IPS DF 4.7 (cell line): Measurements from ENCODE around the gene SPRED3.
A peak's percentile ranks its signal among the peaks of the same experiment; 100 is the strongest.

Experiments
- DNase-seq: peaks from one replicate; pipeline ENCODE4 v3.0.0-alpha.2; 2013; ENCODE audit warnings: low spot score; ENCODE audit errors: extremely low read depth

The SPRED3 gene

DNA sequence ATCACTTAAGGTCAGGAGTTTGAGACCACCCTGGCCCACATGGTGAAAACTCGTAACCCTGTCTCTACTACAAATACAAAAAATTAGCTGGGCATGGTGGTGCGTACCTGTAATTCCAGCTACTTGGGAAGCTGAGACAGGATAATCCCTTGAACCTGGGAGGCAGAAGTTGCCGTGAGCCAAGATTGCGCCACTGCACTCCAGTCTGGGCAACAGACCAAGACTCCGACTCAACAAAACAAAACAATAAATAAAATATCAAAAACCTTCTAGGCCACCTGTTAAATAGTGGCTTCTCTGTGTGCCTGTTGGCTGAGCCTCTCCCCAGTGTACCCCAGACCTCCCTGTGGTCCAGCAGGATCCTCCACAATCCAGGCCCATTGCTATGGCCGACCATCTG lies 17.4 kb upstream of the SPRED3 start:
- DNase-seq, result no peak

DNA sequence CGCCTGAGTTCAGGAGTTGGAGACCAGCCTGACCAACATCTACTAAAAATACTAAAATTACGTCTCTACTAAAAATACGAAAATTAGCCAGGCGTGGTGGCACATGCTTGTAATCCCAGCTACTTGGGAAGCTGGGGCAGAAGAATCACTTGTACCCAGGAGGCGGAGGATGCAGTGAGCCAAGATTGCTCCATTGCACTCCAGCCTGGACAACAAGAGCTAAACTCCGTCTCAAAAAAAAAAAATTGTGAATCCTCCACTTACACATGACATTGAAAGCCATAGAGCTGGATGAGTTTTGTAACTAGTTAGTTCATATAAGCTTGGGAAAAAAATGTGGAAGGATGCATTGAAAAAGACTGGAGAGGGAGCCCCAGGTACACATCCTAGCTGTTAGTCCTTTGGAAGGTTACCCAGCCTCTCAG lies 14.6 kb upstream of the SPRED3 start:
- no peak for DNase-seq

DNA sequence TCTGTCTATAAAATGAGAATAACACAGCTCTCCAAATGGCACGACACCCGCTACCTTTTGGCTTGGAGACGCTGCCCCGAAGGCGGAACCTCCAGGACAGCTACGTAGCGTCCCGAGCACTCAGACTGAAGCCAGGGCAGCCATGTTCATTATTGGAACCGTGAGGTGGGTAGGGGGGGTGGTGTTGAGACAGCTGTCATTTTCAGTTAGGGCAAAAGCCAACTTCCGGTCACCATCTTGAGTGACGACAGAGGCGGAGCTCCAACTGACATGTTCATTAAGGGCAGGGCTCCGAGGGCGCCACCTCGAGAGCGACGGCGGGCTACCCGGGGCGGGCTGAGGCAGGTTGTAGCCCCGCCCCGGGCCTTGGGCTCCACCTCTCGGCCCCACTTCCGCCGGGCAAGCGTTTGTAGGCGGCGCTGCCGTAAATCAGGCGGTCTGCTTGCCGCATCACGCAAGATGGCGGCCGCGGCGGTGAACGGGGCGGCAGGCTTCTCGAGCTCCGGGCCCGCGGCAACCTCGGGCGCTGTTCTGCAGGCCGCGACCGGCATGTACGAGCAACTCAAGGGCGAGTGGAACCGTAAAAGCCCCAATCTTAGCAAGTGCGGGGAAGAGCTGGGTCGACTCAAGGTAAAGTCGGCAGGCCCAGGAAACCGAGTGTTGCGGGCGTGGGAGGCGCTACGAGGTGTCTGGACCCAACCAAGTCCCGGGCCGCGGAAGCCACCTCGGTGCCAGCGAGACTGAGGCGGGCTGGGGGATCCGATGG lies 14.0 kb upstream of the SPRED3 start, which contains the start of gene PSMD8:
Gene PSMD8 (plus strand): TSS at position 240 of the 766 bp plus-strand sequence. CDS start 31 bp downstream, at position 271.
- peak; percentile 98 for DNase-seq

DNA sequence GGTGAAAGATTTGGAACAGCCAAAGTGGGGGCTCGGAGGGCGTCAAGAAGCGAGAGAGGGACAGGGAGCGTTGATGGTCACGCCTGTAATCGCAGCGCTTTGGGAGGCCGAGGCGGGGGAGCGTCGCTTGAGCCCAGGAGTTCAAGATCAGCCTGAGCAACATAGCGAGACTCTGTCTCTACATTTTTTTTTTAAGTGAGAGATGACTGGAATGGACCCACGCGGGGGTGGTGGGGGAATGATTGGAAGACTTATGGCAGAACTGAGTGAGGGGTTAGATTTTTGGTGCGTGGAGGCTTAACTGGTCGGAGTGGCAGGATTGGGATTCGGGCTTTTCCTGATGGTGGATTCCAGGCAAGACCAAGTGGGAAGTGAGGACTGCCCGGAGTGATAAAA lies 13.4 kb upstream of the SPRED3 start:
- no peak for DNase-seq

DNA sequence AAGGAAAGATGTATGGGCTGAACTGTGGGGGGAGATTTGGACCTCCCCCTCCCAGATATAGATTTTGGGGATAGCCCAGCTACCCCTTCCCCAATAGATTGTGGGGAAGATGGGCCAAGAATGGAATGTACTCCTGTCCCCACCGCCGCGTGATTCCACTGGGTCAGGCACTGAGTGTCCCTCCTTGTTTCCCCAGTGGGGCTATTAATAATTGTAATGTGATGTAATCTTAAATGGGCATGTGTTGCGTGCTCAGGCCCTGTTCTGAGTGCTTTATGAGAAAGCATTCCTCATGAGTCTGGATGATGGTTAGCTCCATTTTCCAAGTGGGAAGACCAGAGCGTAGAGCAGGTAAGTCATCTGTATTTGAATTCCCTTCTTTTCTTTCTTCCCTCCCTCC lies 12.7 kb upstream of the SPRED3 start:
- no peak for DNase-seq

DNA sequence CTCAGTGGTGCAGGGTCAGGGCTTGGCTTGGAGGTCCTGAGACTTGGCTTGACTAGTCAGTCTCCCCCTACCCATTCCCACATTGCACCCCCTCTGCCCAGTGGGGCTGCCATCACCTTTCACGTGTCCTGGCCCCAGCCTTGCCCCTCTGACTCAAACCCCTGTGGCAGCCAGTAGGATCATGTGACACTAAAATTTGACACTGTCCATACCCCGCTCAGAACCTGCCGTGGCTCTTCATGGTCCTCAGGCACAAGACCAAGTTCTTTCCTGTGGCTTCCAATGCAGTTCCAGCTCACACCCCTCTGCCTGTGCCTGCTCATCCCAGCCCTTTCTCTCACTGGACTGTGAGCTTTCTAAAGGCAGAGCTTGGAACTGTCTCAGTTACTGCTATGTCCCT lies 11.9 kb upstream of the SPRED3 start:
- no peak for DNase-seq

DNA sequence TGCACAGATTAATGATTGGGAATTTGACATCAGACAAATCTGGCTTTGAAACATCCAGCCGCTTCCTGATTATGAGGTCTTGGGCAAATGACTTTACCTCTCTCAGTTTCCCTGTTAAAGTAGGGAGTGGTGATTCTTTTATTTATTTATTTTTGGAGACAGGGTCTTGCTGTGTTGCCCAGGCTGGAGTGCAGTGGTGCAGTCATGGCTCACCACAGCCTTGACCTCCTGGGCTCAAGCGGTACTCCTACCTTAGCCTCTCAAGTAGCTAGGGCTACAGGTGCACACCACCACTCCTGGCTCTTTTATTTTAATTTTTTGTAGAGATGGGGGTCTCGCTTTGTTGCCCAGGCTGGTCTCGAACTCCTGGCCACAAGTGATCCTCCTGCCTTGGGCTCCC lies 11.4 kb upstream of the SPRED3 start:
- DNase-seq, result no peak

DNA sequence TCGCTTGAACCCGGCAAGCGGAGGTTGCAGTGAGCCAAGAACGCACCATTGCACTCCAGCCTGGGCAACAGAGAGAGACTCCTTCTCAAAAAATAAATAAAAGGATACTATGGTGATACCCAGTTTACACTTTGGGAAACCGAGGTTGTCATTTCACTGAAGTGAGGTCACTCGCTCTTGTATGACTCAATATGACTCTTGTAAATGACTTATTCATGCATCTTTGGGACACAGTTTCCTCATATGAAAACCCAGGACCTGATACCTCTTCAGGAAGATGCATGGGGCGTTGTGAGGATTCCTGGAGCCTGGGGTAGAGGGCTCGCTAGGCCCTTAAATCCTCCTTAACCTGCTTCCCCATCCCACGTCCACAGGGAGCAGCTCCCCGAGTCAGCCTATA lies 9.6 kb upstream of the SPRED3 start:
- no peak for DNase-seq

DNA sequence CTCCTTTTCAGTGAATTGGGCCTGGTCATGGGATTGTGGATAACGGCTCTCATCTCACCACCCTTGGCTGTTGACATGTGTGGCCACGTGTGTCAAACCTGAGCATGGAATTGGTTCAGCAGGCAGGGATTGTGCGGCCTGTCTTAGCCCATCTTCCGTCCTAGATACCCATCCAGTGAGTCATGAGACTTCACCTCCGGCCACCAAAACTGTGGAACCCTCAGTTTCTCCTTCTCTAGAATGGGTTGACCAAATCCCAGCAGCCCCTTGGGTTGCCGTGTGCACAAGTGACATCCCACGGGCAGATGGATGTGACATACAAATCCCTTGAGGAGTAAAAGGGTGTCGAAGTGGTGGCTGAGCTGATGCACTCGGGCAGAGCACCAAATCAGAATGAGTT lies 7.4 kb upstream of the SPRED3 start:
- DNase-seq, result no peak

DNA sequence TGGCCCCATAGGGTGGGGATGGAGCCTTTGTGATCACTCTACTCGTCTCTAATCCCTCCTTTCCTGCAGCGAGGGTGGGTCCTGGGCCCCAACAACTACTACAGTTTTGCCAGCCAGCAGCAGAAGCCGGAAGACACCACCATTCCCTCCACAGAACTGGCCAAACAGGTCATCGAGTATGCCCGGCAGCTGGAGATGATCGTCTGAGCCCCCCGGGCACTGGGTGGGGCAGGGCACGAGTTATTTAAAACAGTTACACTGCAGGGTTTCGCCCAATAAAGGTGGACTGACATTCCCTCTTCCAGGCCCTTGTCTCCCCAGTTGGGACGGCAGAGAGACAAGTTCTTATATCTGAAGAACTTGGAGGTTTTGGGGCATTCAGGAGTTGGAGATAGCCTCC lies 5.3 kb upstream of the SPRED3 start:
- DNase-seq, result no peak

DNA sequence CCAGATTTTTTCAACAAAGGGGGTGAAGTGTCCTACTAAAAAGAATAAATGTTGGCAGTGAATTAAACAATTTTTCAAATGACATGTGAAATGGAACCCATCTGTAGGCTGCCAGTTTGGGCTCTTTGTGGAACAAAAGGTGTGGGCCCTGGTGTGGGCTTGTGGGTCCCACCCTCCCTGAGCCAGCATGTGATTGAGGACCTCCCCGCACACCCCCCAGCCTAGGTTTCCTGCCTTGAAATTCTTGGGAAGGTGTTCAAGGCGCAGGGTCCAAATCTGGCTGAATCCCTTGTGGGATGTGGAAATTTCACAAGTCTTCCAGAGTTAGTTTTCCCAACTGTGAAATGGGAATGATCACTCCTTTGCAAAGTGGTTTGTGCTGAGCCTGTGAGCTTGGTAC lies 4.8 kb upstream of the SPRED3 start:
- no peak for DNase-seq

DNA sequence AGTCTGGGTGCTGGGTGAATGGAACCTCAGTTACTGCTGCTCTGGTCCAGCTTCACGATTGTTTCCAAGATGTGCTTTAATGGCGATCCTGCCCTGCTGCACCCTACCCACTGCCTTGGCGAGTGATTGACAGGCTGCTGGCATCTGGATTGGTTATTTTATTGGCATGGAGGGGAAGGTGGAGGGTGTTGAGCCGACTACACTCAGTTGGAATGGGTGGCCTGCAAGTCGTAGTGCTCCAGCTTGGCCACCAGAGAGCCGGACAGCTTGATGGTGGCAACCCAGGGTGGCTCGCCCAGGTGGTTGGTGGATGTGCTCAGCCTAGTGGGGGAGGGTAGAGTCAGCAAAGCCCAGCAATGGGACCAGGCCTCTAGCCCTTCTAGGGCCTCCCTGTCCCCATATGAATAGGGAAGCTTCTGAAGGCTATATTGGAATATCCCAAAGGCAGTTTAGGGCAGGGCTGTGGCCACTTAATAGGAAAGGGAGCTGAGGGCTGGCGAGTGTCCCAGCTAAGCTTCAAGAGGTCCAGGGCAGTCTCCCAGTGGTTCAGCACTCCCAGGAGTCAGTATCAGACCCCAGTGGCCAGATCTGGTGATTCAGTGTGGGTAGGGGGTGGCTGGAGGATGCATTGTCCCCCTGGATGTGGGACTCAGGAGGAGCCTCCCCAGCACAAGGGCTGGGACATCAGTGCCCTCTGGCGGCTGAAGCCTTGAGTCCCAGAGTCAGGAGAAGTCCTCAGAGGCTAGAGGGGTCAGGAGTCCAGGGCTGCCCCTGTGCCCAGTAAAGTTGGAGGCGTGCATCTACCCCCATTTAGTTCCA lies 4.1 kb upstream of the SPRED3 start:
- DNase-seq, result no peak

DNA sequence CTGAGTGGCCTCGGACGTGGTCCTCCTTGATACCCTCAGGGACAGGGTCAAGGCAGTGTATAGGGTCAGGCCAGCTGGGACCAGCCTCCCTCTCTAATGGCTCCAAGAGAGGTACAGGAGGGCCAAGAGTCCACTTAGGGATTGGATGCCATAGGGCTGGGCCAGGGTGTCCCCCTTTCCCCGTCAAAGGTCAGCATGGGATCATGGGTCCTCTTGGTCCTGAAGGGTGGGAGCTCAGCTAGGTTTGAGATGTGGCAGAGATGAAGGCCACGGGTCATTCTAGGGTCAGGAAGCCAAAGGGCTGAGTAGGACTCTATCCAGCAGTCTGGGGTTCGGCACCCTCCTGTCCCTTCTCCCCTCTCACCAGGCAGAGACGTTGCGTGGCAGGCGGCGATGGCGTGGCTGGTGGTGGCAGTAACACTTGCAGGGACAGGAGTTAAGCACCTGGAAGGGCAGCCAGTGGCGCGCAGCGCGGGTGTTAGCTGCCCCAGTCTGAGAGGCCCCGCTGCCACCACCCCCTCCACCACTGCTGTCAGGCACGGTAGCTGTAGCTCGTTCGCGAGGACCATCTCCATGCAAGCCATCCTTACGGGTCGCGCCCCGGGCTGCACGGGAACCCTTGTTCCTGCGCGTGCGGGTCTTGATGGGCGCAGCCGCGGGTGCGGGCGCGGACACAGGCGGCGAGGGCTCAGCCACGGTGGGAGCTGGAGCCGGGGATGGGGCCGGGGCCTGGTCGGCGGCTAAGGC lies 3.3 kb upstream of the SPRED3 start:
- no peak for DNase-seq

DNA sequence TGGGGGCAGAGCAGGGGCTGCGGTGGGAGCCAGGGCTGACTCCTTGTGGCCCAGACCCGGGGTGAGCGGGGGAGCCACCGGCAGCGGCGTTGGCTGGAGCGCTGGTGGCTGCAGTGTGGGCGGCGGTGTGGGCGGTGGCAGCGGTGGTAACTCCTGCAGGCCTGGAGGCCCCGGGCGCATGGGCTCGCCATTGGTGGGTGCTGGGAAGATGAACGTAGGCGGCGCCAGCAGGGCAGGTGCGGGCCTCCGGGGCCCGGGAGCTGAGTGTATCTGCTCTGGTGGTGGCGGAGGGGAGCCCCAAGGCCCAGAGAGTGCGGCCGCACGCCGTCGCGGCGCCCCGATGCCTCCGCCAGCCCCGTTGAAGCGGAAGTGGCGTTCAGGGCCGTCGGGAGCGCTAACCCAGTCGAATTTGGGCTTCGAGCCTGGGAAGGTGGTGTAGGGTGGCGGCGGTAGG lies 2.7 kb upstream of the SPRED3 start:
- no peak for DNase-seq

DNA sequence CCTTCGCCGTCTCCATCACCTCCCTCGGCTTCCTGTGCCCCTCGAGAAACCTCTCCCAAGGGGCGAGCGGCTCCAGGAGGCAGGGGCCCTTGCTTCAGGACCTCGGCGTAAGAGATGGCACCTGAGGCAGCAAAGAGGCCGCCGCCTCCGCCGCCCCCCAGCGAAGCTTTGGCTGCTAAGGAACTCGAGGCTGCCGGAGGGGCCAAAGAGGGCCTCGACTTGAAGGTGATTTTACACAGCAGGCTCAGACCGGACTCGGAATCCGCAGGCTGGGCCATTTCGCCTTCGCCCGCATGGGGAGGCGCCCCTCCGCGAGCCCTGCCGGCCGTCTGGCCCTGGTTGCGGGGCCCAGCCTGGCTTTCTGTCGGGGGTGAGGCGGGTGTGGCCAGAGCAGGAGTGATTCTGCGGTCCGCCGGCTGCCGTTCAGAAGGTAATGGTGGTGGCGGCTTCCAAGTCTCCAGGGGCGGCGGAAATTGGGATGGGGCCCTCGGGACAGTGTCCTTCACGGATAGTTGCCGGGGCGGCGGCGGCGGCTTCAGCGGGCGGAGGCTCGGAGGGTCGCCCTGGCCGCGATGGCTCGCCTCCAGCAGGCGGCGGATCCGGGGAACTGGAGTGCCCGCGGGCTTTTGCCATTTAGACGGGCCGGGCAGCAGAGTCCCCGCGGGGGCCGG lies 2.1 kb upstream of the SPRED3 start:
- no peak for DNase-seq

DNA sequence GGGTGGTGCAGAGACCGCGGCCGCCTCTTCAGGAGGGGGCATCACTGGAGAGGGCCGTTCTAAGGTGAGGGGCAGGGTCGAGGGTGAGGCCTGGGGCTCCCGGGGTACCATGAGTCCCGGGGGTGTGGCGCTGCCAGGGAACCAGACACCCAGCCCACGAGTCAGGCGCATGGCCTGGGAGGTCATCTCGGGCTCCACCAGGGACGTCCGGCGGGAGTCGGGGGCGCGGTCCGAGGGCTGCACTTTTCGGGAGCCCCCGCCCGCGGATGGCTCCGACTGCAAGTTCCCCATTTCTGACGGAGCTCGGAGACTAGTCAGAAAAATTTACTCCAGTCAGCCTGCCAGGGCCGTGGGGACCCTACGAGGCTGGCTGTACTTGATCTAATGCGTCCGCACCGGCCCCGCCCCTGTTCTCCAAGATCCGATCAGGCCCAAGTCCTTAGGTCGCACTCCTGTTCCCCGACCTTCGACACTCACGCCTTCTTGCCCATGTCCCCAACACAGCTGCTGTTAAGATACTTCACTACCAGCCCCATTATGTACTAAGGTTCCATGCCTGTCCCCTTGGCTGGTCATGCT lies 1.4 kb upstream of the SPRED3 start:
- DNase-seq, result no peak

DNA sequence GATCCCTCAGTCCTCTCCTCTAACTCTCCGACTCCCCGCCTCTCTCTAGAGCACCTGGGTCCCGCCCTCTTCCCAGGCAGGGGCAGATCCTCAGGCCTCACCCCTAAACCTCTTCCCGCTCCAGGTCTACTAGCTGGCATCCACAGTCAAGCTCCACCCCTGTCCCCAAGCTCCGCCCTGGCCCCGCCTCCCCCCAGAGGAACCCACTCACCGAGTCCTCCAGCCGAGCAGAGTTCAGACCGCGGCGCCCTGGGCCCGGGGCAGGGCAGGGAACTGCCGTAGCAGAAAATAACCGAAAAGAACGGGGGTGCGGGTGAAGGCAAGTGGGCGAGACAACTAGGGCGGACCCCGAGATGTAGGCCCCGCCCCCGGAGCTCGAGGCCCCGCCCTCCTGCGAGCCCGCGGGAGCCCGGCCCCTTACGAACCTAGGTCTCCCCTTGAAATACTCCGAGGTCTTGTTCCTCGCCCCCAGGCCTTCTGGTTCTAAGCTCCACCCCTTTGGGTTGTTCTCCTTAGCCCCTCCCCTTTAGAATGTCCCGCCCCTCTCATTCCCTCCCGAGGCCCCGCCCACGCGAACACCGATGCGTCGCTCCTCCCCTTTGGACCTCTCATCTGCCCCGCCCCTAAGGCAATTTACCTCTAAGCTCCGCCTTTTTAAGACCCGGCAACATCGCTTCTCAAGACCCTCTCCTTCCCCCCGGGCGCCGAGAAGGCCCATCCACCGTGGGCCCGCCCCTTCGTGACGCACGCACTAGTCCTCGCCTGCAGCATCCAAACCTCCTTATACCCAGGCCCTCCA lies 748 bp upstream of the SPRED3 start, which contains the start of gene GGN:
Gene GGN (minus strand): TSS at position 485 of the 799 bp plus-strand sequence. CDS start 773 bp downstream, outside the sequence.
- DNase-seq, result peak; percentile 90

DNA sequence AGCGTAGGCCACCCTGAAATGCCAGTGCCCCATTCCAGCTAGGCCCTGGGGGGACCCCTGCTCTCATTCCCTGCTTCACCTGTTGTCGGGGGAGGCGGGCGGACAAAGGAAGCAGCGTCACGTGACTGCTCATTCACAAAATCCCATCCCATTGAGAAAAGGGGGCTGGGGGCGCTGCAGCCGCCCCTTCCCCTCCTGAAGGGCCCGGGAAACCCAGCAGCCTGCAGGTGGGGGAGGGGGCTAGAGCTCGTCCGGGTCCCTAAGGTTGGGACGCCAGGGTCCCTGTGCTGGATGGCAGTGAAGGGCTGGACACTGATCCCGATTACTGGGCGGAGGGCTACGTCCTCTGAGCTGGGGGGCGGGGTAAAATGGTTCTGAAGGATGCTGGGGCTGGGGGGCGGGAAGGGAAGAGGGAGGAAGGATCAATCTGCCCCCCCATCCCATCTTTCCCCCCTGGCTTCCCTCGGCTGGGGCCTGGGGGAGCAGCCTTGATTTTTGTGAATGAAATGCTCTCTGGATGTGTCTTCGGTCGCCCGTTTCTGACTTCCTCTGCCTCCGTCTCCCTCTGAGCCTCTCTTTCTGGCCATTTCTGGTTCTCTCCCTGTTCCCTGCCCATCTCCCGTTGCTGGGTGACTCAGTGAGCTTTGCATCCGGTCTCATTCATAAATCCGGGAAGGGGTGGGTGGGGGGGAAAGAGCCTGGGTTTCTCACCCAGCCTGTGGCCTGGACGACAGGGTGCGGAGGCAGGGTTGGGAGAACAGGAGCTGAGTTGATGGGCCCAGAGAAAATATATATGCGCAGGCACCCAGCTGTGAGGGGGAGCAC lies 816 bp downstream of the SPRED3 start:
- DNase-seq, result no peak
